Measurements from ENCODE around the gene ZNF532.

DNA sequence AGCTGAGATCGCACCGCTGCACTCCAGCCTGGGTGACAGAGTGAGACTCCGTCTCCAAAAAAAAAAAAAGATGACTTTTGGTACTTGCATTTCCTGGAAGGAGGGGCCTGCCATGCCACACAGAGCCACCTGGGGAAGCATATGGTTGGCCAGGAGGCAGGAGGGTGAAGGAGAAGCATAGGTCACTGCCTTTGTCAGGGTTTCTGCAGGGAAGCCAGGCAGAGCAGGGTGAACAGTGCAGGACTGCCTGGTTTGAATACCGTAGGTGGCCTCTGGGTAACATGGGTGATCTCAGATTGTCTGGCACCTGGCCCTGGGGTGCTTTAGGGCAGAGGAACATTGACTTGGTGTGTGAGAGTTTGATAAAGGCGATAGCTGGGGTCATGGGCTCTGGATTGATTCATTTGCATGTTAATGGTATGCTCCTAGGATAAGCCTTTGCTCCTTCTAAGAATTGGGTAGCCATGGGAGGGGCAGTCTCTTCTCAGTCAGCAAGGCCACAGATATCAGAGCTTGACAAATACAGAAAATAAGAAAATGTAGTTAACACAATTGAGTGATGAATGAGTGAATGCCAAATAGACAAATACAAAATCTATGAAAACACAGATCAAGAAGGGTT, 151.0 kb downstream of the ZNF532 start:
- no peak for TF ChIP-seq CTCF (IDR thresholded peaks at IDR 0.05)
- no peak for TF ChIP-seq ZFX (IDR thresholded peaks at IDR 0.05; ENCODE audit: borderline replicate concordance)
